Measurements from ENCODE around the gene COL27A1. TPM values are rescaled to one million over a fixed set of nuclear protein-coding genes. Genes with fewer than 3 reads are reported as not detected.
"Not testable (repeated sequence)": the region's sequence is repeated elsewhere in the genome, so short reads cannot be mapped to it uniquely, and the experiment has no call there.

Gene COL27A1
- total and polyA plus RNA-seq, 2 experiments from 2014 or later = 10.5 to 18.0 TPM

GRCh38 chr9:114324965-114325364 is 169.6 kb downstream of the COL27A1 start:
- not testable (repeated sequence) for H3K4me2 ChIP-seq; H3K79me2 ChIP-seq (replicated peaks; ENCODE audit: insufficient read depth); DNase-seq (ENCODE audit: low spot score); H3K9me2 ChIP-seq (ENCODE audit: insufficient read depth); H3K27ac ChIP-seq (ENCODE audit: low read depth); H3F3A ChIP-seq (replicated peaks; ENCODE audit: low read depth); H3K27me3 ChIP-seq (ENCODE audit: insufficient read depth); ATAC-seq; H2AFZ ChIP-seq; H3K4me3 ChIP-seq; H3K4me3 Mint-ChIP-seq; H3K36me3 Mint-ChIP-seq (ENCODE audit: low read depth); H4K20me1 ChIP-seq (replicated peaks; ENCODE audit: insufficient read depth); H3K27me3 Mint-ChIP-seq (ENCODE audit: insufficient read depth, low read depth, poor library complexity); H3K27ac Mint-ChIP-seq; H3K36me3 ChIP-seq (ENCODE audit: insufficient read depth); H3K9me3 Mint-ChIP-seq; H3K4me1 Mint-ChIP-seq; H3K4me1 ChIP-seq (ENCODE audit: insufficient read depth)

- not testable (repeated sequence) for H3K27ac ChIP-seq (ENCODE audit: low read depth); H3K27me3 Mint-ChIP-seq (ENCODE audit: insufficient read depth, low read depth, poor library complexity); H3K79me2 ChIP-seq (replicated peaks; ENCODE audit: insufficient read depth); H2AFZ ChIP-seq; H3K9me3 Mint-ChIP-seq; H3K4me3 Mint-ChIP-seq; H4K20me1 ChIP-seq (replicated peaks; ENCODE audit: insufficient read depth); H3K9me2 ChIP-seq (ENCODE audit: insufficient read depth); H3K27me3 ChIP-seq (ENCODE audit: insufficient read depth); H3K36me3 Mint-ChIP-seq (ENCODE audit: low read depth); H3K4me1 ChIP-seq (ENCODE audit: insufficient read depth); H3F3A ChIP-seq (replicated peaks; ENCODE audit: low read depth); H3K36me3 ChIP-seq (ENCODE audit: insufficient read depth); H3K27ac Mint-ChIP-seq; DNase-seq (ENCODE audit: low spot score); ATAC-seq; H3K4me2 ChIP-seq; H3K4me1 Mint-ChIP-seq; H3K4me3 ChIP-seq
Measured at GRCh38 chr9:114325684-114326254, 170.4 kb downstream of the COL27A1 start.

- DNase-seq (ENCODE audit: low spot score) (no peak), ATAC-seq (no peak)
- Histone ChIP-seq H4K20me1 (replicated peaks; ENCODE audit: insufficient read depth) (no peaks in the 10 kb centered on the region), H3K36me3 (ENCODE audit: insufficient read depth) (no peaks in the 10 kb centered on the region), H3K4me2 (no peak overlapping the region), H3K27me3 (ENCODE audit: insufficient read depth) (no peaks in the 10 kb centered on the region), H2AFZ (no peak overlapping the region), H3F3A (replicated peaks; ENCODE audit: low read depth) (no peaks in the 10 kb centered on the region), H3K9me2 (ENCODE audit: insufficient read depth) (no peaks in the 10 kb centered on the region), H3K79me2 (replicated peaks; ENCODE audit: insufficient read depth) (no peaks in the 10 kb centered on the region), H3K27ac (ENCODE audit: low read depth) (no peak overlapping the region), H3K4me1 (ENCODE audit: insufficient read depth) (no peaks in the 10 kb centered on the region), H3K4me3 (no peak overlapping the region)
- Mint-ChIP-seq H3K9me3 (no peaks in the 10 kb centered on the region), H3K27ac (no peak overlapping the region), H3K36me3 (ENCODE audit: low read depth) (no peaks in the 10 kb centered on the region; the same call in 2 of the 3 replicates), H3K4me3 (no peak overlapping the region), H3K4me1 (peaks cover 6% of the 10 kb centered on the region; the same call in 2 of the 3 replicates), H3K27me3 (ENCODE audit: insufficient read depth, low read depth, poor library complexity) (peaks cover 10% of the 10 kb centered on the region)
- no peak for TF ChIP-seq POLR2AphosphoS5 (IDR thresholded peaks at IDR 0.05; ENCODE audit: low read depth)
- TF ChIP-seq, protein P1, sequence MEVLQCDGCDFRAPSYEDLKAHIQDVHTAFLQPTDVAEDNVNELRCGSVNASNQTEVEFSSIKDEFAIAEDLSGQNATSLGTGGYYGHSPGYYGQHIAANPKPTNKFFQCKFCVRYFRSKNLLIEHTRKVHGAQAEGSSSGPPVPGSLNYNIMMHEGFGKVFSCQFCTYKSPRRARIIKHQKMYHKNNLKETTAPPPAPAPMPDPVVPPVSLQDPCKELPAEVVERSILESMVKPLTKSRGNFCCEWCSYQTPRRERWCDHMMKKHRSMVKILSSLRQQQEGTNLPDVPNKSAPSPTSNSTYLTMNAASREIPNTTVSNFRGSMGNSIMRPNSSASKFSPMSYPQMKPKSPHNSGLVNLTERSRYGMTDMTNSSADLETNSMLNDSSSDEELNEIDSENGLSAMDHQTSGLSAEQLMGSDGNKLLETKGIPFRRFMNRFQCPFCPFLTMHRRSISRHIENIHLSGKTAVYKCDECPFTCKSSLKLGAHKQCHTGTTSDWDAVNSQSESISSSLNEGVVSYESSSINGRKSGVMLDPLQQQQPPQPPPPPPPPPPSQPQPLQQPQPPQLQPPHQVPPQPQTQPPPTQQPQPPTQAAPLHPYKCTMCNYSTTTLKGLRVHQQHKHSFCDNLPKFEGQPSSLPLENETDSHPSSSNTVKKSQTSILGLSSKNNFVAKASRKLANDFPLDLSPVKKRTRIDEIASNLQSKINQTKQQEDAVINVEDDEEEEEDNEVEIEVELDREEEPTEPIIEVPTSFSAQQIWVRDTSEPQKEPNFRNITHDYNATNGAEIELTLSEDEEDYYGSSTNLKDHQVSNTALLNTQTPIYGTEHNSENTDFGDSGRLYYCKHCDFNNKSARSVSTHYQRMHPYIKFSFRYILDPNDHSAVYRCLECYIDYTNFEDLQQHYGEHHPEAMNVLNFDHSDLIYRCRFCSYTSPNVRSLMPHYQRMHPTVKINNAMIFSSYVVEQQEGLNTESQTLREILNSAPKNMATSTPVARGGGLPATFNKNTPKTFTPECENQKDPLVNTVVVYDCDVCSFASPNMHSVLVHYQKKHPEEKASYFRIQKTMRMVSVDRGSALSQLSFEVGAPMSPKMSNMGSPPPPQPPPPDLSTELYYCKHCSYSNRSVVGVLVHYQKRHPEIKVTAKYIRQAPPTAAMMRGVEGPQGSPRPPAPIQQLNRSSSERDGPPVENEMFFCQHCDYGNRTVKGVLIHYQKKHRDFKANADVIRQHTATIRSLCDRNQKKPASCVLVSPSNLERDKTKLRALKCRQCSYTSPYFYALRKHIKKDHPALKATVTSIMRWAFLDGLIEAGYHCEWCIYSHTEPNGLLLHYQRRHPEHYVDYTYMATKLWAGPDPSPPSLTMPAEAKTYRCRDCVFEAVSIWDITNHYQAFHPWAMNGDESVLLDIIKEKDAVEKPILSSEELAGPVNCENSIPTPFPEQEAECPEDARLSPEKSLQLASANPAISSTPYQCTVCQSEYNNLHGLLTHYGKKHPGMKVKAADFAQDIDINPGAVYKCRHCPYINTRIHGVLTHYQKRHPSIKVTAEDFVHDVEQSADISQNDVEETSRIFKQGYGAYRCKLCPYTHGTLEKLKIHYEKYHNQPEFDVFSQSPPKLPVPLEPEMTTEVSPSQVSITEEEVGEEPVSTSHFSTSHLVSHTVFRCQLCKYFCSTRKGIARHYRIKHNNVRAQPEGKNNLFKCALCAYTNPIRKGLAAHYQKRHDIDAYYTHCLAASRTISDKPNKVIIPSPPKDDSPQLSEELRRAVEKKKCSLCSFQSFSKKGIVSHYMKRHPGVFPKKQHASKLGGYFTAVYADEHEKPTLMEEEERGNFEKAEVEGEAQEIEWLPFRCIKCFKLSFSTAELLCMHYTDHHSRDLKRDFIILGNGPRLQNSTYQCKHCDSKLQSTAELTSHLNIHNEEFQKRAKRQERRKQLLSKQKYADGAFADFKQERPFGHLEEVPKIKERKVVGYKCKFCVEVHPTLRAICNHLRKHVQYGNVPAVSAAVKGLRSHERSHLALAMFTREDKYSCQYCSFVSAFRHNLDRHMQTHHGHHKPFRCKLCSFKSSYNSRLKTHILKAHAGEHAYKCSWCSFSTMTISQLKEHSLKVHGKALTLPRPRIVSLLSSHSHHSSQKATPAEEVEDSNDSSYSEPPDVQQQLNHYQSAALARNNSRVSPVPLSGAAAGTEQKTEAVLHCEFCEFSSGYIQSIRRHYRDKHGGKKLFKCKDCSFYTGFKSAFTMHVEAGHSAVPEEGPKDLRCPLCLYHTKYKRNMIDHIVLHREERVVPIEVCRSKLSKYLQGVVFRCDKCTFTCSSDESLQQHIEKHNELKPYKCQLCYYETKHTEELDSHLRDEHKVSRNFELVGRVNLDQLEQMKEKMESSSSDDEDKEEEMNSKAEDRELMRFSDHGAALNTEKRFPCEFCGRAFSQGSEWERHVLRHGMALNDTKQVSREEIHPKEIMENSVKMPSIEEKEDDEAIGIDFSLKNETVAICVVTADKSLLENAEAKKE (CRISPR knock-in tag; IDR thresholded peaks at IDR 0.05) = no peak
- TF ChIP-seq EZH2phosphoT487 (IDR thresholded peaks at IDR 0.05; ENCODE audit: unreplicated experiment) = no peak
- TF ChIP-seq JUNB (IDR thresholded peaks at IDR 0.05; ENCODE audit: unreplicated experiment) = no peak
- TF ChIP-seq STAT1 (IDR thresholded peaks at IDR 0.05; ENCODE audit: unreplicated experiment) = no peak
- TF ChIP-seq ZNF114 (CRISPR knock-in tag; IDR thresholded peaks at IDR 0.05) = no peak
- no peak for TF ChIP-seq CTCF (conservative IDR thresholded peaks at IDR 0.05; ENCODE audit: low read depth in 2 of 2)
- no peak for TF ChIP-seq NANOG (IDR thresholded peaks at IDR 0.05; ENCODE audit: borderline replicate concordance)
- TF ChIP-seq ETS1 (IDR thresholded peaks at IDR 0.05) = no peak
Measured at GRCh38 chr9:114327749-114328148, 172.4 kb downstream of the COL27A1 start.

All from GM23338 (cell line).